Small intestine (tissue), 7 donors: ENCODE results near the gene UBR4. TPM values are rescaled to one million over a fixed set of nuclear protein-coding genes. Genes with fewer than 3 reads are reported as not detected.

Experiments
- DNase-seq, 2 donors: peaks; one replicate each; pipeline versions ENCODE4 v3.0.0 to v3.0.0-alpha.2; 2013
- FAIRE-seq: peaks from 2 replicates; lab custom pipeline; 2012; peaks lifted over from hg19 to GRCh38; lab: Jason Lieb, UNC
- H3K27ac ChIP-seq, 3 donors: one replicate each; pipeline ENCODE4 v1.5.1; 2013; ENCODE audit warnings: low read length in 2 of 3, mild to moderate bottlenecking in 2 of 3, control low read depth in 1 of 3, inconsistent platforms in 1 of 3, low read depth in 1 of 3, moderate library complexity in 1 of 3
- H3K27me3 ChIP-seq, 3 donors: one replicate each; pipeline ENCODE4 v1.6.1; 2013; ENCODE audit warnings: low read length in 3 of 3, inconsistent platforms in 1 of 3; ENCODE audit not compliant: control insufficient read depth in 3 of 3, insufficient read depth in 3 of 3
- H3K36me3 ChIP-seq, 3 donors: one replicate each; pipeline ENCODE4 v1.6.1; 2013; ENCODE audit warnings: low read length in 3 of 3, inconsistent platforms in 1 of 3, low read depth in 1 of 3, mild to moderate bottlenecking in 1 of 3, moderate library complexity in 1 of 3; ENCODE audit not compliant: control insufficient read depth in 3 of 3, insufficient read depth in 2 of 3
- H3K4me1 ChIP-seq, 3 donors: one replicate each; pipeline ENCODE4 v1.6.1; 2013; ENCODE audit warnings: low read length in 2 of 3, inconsistent platforms in 1 of 3, low read depth in 1 of 3, mild to moderate bottlenecking in 1 of 3, moderate library complexity in 1 of 3; ENCODE audit not compliant: control insufficient read depth in 3 of 3, insufficient read depth in 2 of 3
- H3K4me3 ChIP-seq, 3 donors: one replicate each; pipeline ENCODE4 v1.5.1; 2013; ENCODE audit warnings: low read length in 3 of 3, control low read depth in 1 of 3, inconsistent platforms in 1 of 3, low read depth in 1 of 3, mild to moderate bottlenecking in 1 of 3, moderate library complexity in 1 of 3
- H3K9me3 ChIP-seq, 2 donors: one replicate each; pipeline ENCODE4 v1.6.1; 2013; ENCODE audit warnings: low read depth in 1 of 2, low read length in 1 of 2; ENCODE audit not compliant: control insufficient read depth in 2 of 2, insufficient read depth in 1 of 2
- WGBS, 3 donors: extraction: QIAGEN DNeasy Blood & Tissue Kit; methylation state at CpG; one replicate each; pipeline ENCODE4 v1.1.7; 2013; 5-methylcytosine and 5-hydroxymethylcytosine counted together
- polyA plus RNA-seq, 4 donors: library from polyadenylated mRNA; stranded (reverse) in 3 of 4; unstranded in 1 of 4; fragments of 200-250 nt in 3 of 4; fragments of 120-200 nt in 1 of 4; gene quantifications; one replicate each; pipeline versions ENCODE4 v1.2.1 to v1.2.3, GENCODE V29; 2013
- donor health status: healthy with polysubstance abuse.
- donor health status: control.
- donor health status: control.
- donor health status: Bipolar disorder and iron deficiency.
- donor health status: healthy.

UBR4 gene
- polyA plus RNA-seq, 4 donors = 85.9 to 275 (median 143) TPM

DNA sequence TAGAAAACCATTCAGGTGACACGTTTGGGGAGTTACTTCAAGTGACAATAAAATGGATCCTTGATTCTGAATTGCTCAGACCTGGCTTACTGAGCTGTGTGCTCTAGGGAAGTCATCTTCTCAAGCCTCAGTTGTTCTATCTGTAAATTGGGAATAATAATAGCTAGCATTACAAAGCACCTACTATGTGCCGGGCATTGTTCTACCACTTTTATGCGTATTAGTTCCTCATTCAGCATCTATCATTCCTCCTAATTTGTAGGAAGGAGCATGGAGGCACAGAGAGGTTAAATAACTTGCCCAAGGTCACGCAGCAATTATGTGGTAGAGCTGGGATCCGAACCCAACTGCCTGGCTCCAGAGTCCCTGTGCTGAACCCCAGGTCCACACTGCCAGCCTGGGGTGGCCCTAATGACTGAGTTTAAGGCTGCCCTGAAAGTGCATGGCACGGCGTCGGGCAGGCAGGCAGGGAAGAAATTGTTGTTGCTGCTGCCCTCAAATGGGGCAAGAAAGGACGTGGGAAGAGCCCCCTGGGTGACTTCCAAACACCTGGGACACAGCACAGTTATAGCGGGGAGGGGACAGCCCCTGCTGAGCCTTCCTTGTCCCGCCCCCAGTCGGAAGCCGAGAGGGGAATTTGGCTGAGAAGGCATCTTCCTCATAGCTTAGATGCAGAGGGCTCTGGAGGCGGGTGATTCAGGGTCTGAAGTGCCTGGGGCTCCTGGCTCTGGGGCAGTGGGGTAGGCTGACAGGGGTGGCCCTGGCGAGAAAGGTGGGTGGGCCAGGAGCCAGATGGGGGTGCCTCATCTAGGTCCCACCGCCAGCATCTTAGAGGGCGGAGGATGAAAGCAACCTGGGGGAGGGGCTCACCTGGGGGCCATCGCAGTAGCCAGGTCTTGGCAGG lies 167.1 kb downstream of the UBR4 start:
- H3K27me3 ChIP-seq = peaks cover 0 to 12% (median 3%) of the 10 kb centered on the region in 3 donors
- no peaks in the 10 kb centered on the region for H3K4me1 ChIP-seq
- no peak overlapping the region for H3K4me3 ChIP-seq
- H3K36me3 ChIP-seq = no peaks in the 10 kb centered on the region
- no peak overlapping the region for H3K27ac ChIP-seq
- no peak for FAIRE-seq
- DNase-seq = no peak
- H3K9me3 ChIP-seq = no peaks in the 10 kb centered on the region
- 54 to 65% (median 61%) methylated on average over 18 of the region's 18 CpGs for WGBS, 3 donors

GRCh38 chr1:19040010-19040680 lies 169.9 kb downstream of the UBR4 start:
- 61 to 76% (median 65%) methylated on average over 4 of the region's 4 CpGs for WGBS, 3 donors

DNA sequence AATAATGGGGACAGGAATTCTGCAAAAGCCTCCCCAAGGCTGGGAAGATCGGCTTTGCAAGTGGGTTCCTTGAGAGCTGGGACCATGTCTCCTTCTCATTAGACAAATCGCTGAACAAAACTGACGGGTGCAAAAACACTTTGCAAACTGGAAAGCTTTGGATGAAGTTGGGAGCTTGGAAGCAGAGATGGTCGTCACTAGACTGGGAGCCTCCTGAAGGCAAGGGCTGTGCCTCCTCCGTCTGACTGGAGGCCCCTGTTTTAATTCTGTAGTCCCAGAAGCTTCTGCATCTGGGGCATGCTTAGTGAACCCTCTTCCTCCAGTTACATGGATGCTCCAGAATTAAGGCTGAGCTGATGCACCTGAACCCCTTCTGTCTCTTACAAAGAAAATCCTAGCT lies 171.3 kb downstream of the UBR4 start:
- WGBS, 3 donors = 85 to 91% (median 89%) methylated on average over 5 of the region's 5 CpGs
- Histone ChIP-seq H3K27me3 (peaks cover 0 to 10% (median 2%) of the 10 kb centered on the region in 3 donors), H3K36me3 (no peaks in the 10 kb centered on the region), H3K4me1 (no peaks in the 10 kb centered on the region), H3K27ac (no peak overlapping the region), H3K9me3 (no peaks in the 10 kb centered on the region), H3K4me3 (no peak overlapping the region)
- FAIRE-seq = no peak
- no peak for DNase-seq

More at GRCh38 chr1:19040010-19040680, 169.9 kb downstream of the UBR4 start:
- Histone ChIP-seq H3K27me3 (peaks cover 0 to 12% (median 4%) of the 10 kb centered on the region in 3 donors), H3K4me1 (no peaks in the 10 kb centered on the region), H3K27ac (no peak overlapping the region), H3K36me3 (no peaks in the 10 kb centered on the region), H3K9me3 (no peaks in the 10 kb centered on the region), H3K4me3 (no peak overlapping the region)
- no peak for FAIRE-seq
- no peak for DNase-seq

GRCh38 chr1:19038096-19038495 lies 172.0 kb downstream of the UBR4 start:
- no peak for DNase-seq
- 46 to 72% (median 60%) methylated on average over 5 of the region's 5 CpGs for WGBS, 3 donors

GRCh38 chr1:19037659-19038058 lies 172.4 kb downstream of the UBR4 start:
- WGBS, 3 donors = 44 to 72% (median 47%) methylated on average over 4 of the region's 4 CpGs
- Histone ChIP-seq H3K36me3 (no peaks in the 10 kb centered on the region), H3K27me3 (peaks cover 0 to 4% (median 2%) of the 10 kb centered on the region in 3 donors), H3K4me3 (no peak overlapping the region), H3K4me1 (no peaks in the 10 kb centered on the region), H3K9me3 (no peaks in the 10 kb centered on the region), H3K27ac (no peak overlapping the region)
- DNase-seq (no peak), FAIRE-seq (no peak)

More at GRCh38 chr1:19038096-19038495, 172.0 kb downstream of the UBR4 start:
- no peaks in the 10 kb centered on the region for H3K9me3 ChIP-seq
- FAIRE-seq = no peak
- no peak overlapping the region for H3K4me3 ChIP-seq
- no peak overlapping the region for H3K27ac ChIP-seq
- H3K4me1 ChIP-seq = no peaks in the 10 kb centered on the region
- H3K36me3 ChIP-seq = no peaks in the 10 kb centered on the region
- H3K27me3 ChIP-seq = peaks cover 0 to 6% (median 2%) of the 10 kb centered on the region in 3 donors

DNA sequence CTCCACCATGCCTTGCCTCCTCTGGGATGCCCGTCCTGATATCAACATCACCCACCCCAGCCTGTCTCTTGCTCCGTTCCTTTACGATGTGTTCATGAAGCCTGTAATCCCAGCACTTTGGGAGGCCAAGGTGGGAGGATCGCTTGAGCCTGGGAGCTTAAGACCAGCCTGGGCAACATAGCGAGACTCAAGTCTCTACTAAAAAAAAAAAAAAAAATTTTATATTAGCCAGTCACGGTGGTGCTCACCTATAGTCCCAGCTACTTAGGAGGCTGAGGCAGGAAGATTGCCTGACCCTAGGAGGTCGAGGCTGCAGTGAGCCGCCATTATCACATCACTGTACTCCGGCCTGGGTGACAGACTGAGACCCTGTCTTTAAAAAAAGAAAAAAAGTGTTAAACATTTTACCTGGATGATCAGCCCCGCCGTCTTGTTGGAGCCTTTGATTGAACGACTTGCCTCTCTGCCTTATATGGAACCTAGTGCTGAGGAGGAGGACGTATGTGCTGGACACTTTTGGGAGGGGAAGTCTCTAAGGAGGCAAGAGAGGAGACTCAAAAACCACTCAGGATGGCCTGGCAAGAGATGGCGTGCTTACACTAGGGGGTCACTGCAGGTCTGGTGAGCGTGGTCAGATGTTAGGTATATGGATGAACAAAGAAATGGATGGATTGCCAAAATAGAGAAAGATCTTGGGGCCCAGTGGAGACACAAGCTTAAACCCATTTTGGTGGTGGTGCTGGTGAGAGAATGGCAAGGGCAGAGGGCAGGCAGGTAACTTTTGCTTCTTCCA lies 173.1 kb downstream of the UBR4 start:
- 89 to 91% (median 91%) methylated on average over 15 of the region's 15 CpGs for WGBS, 3 donors
- FAIRE-seq (no peak), DNase-seq (no peak)
- H3K4me1 ChIP-seq = no peaks in the 10 kb centered on the region
- no peak overlapping the region for H3K4me3 ChIP-seq
- H3K27ac ChIP-seq = no peak overlapping the region
- H3K36me3 ChIP-seq = no peaks in the 10 kb centered on the region
- H3K9me3 ChIP-seq = no peaks in the 10 kb centered on the region
- peaks cover 0 to 4% (median 2%) of the 10 kb centered on the region in 3 donors for H3K27me3 ChIP-seq

DNA sequence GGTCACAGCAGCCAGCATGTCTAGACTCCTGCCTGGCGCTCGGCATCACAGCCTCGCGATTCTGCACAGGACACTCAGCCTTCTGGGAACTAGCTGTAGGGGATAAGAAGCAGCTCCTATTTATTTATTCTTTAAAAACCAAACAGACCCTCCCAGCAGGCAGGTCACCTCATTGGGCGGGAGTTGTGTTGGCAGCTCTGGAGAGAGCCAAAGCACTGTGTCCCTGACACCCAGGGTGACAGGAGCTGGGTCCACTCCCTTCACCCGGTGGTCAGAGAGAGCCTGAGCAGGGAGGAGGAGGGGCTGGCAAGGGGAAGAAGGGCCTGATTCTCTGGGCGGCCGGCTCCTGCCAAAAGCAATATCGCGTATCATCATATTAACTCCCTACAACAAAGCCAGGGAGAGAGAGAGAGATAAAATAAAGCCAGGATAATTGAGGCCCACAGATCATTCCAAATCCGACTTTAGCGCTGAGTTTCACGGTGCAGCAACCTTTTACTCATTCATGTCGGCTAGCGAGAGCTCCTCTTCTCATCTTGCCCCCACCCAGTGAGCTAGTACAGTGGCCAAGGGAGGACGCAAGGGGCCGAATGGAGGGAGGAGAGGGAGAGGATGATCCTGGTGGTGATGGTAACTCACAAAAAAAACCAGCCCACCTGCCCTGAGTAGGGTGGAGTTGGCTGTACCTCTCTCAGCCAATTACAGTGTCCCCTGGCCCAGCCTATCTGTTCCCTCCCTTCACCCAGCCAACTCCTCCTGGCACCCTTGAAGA lies 173.8 kb downstream of the UBR4 start:
- DNase-seq = no peak
- H3K36me3 ChIP-seq = no peaks in the 10 kb centered on the region
- 64 to 74% (median 67%) methylated on average over 17 of the region's 17 CpGs for WGBS, 3 donors

More for the DNA sequence above, 173.8 kb downstream of the UBR4 start:
- Histone ChIP-seq H3K27me3 (peaks cover 0 to 4% (median 2%) of the 10 kb centered on the region in 3 donors), H3K4me3 (no peak overlapping the region), H3K27ac (no peak overlapping the region), H3K9me3 (no peaks in the 10 kb centered on the region), H3K4me1 (no peaks in the 10 kb centered on the region)
- FAIRE-seq = no peak
